ENCODE measurements around the gene ZNF79. TPM values are rescaled to one million over a fixed set of nuclear protein-coding genes. Genes with fewer than 3 reads are reported as not detected.

ZNF79 gene
- total RNA-seq, 2 experiments from 2014 or later = 14.2 to 15.0 TPM

GRCh38 chr9:127489471-127490115 is 65.4 kb downstream of the ZNF79 start:
- DNase-seq = no peak
- Mint-ChIP-seq H3K36me3 (peaks cover 4% of the 10 kb centered on the region), H3K4me3 (no peak overlapping the region), H3K4me1 (no peaks in the 10 kb centered on the region), H3K9me3 (no peaks in the 10 kb centered on the region), H3K27me3 (no peaks in the 10 kb centered on the region), H3K27ac (no peak overlapping the region)
- no peak for ATAC-seq (ENCODE audit: low read depth)
- POLR2A ChIA-PET = no interaction called here

GRCh38 chr9:127490535-127491230 is 66.5 kb downstream of the ZNF79 start:
- H3K4me3 Mint-ChIP-seq = no peak overlapping the region
- DNase-seq = no peak
- peaks cover 4% of the 10 kb centered on the region for H3K36me3 Mint-ChIP-seq
- H3K27ac Mint-ChIP-seq = no peak overlapping the region
- no peaks in the 10 kb centered on the region for H3K9me3 Mint-ChIP-seq
- POLR2A ChIA-PET = interaction anchor here (0.8 kb wide), 1 partner anchor 17 kb away, joined by 3 read pairs; no protein-coding TSS in a partner anchor
- H3K27me3 Mint-ChIP-seq = no peaks in the 10 kb centered on the region
- ATAC-seq (ENCODE audit: low read depth) = no peak
- H3K4me1 Mint-ChIP-seq = peaks cover under 1% of the 10 kb centered on the region

- Mint-ChIP-seq H3K4me3 (no peak overlapping the region), H3K27ac (no peak overlapping the region)
These were observed 67.3 kb downstream of the ZNF79 start for GRCh38 chr9:127491516-127491915.

GRCh38 chr9:127492616-127493015 is 68.4 kb downstream of the ZNF79 start:
- Mint-ChIP-seq H3K36me3 (peaks cover 3% of the 10 kb centered on the region), H3K4me1 (peaks cover 6% of the 10 kb centered on the region), H3K9me3 (no peaks in the 10 kb centered on the region), H3K27ac (no peak overlapping the region), H3K27me3 (no peaks in the 10 kb centered on the region), H3K4me3 (no peak overlapping the region)
- DNase-seq (no peak), ATAC-seq (ENCODE audit: low read depth) (no peak)
- POLR2A ChIA-PET = no interaction called here

More at GRCh38 chr9:127491516-127491915, 67.3 kb downstream of the ZNF79 start:
- Mint-ChIP-seq H3K9me3 (no peaks in the 10 kb centered on the region), H3K36me3 (peaks cover 4% of the 10 kb centered on the region), H3K4me1 (peaks cover 6% of the 10 kb centered on the region), H3K27me3 (no peaks in the 10 kb centered on the region)
- DNase-seq = no peak
- POLR2A ChIA-PET = no interaction called here
- no peak for ATAC-seq (ENCODE audit: low read depth)

GRCh38 chr9:127493592-127494303 is 69.6 kb downstream of the ZNF79 start:
- no peaks in the 10 kb centered on the region for H3K9me3 Mint-ChIP-seq
- peaks cover 6% of the 10 kb centered on the region for H3K4me1 Mint-ChIP-seq
- no peak overlapping the region for H3K27ac Mint-ChIP-seq
- no peak overlapping the region for H3K4me3 Mint-ChIP-seq
- H3K27me3 Mint-ChIP-seq = no peaks in the 10 kb centered on the region
- ATAC-seq (ENCODE audit: low read depth) (no peak), DNase-seq (no peak)
- H3K36me3 Mint-ChIP-seq = peaks cover 6% of the 10 kb centered on the region
- POLR2A ChIA-PET = no interaction called here

GRCh38 chr9:127494304-127494702 is 70.1 kb downstream of the ZNF79 start:
- Mint-ChIP-seq H3K27ac (no peak overlapping the region), H3K36me3 (peaks cover 6% of the 10 kb centered on the region), H3K4me3 (no peak overlapping the region), H3K27me3 (no peaks in the 10 kb centered on the region), H3K4me1 (peaks cover 6% of the 10 kb centered on the region), H3K9me3 (no peaks in the 10 kb centered on the region)
- DNase-seq = no peak
- no peak for ATAC-seq (ENCODE audit: low read depth)
- POLR2A ChIA-PET = no interaction called here

Other genes starting within 250 kb of the ZNF79 start
- 1 to 10 TPM; 3.1 to 3.4 TPM for gene GARNL3, start 159.6 kb upstream of the ZNF79 start, total RNA-seq
- gene SLC2A8, start 27.2 kb upstream of the ZNF79 start, total RNA-seq = 1 to 10 TPM; 3.4 to 4.1 TPM
- 1,000 to 10,000 TPM; 1,332 to 1,343 TPM for gene RPL12, start 27.0 kb downstream of the ZNF79 start, total RNA-seq
- 10 to 100 TPM; 22.4 to 25.5 TPM for gene LRSAM1, start 27.1 kb downstream of the ZNF79 start, total RNA-seq
- 10 to 100 TPM; 19.8 to 21.7 TPM for gene STXBP1, start 187.9 kb downstream of the ZNF79 start, total RNA-seq